Endothelial cell of umbilical vein (primary cell): ENCODE measurements around the gene NCF4.

Source experiments
- CTCF ChIP-seq, 2 donors: IDR thresholded peaks; 1 replicate in 1 of 2; 2 replicates in 1 of 2; pipeline ENCODE4 v1.5.1; 2011; ENCODE audit warnings: low read length in 2 of 2, mild to moderate bottlenecking in 2 of 2, moderate library complexity in 2 of 2, control low read depth in 1 of 2, inconsistent platforms in 1 of 2, low read depth in 1 of 2; ENCODE audit not compliant: insufficient read depth in 1 of 2; ENCODE audit errors: extremely low read depth in 1 of 2
- EZH2 ChIP-seq: IDR thresholded peaks from 2 replicates; pipeline ENCODE4 v1.6.1; 2012; ENCODE audit warnings: borderline replicate concordance, low read depth, mild to moderate bottlenecking, moderate library complexity, low read length, inconsistent platforms; ENCODE audit not compliant: severe bottlenecking
- POLR2A ChIP-seq: IDR thresholded peaks from 2 replicates; pipeline ENCODE4 v1.6.1; 2012; ENCODE audit warnings: low read depth, mild to moderate bottlenecking, control low read depth, low read length
- POLR2AphosphoS5 ChIP-seq: IDR thresholded peaks from 2 replicates; pipeline ENCODE4 v1.6.1; 2012; ENCODE audit warnings: low read depth, mild to moderate bottlenecking, control low read depth, low read length, moderate library complexity; ENCODE audit not compliant: insufficient read depth

- no peak for TF ChIP-seq CTCF (IDR thresholded peaks at IDR 0.05; ENCODE audit: extremely low read depth in 1 of 2, insufficient read depth in 1 of 2, low read depth in 1 of 2, low read length in 2 of 2)
- no peak for TF ChIP-seq POLR2A
- no peak for TF ChIP-seq POLR2AphosphoS5
- TF ChIP-seq EZH2, result no peak
Observed at GRCh38 chr22:36922105-36922608, 61.4 kb downstream of the NCF4 start.
